Stimulated activated memory B cell treated with anti-CD40 and anti-IgM and Interleukin-4, amounts not matched to agents 10 μg/mL and 1 μg/mL and 100 μg/mL, for 72 hours (primary cell): ENCODE measurements around the gene ATG9B.
"Not testable (repeated sequence)": the region's sequence is repeated elsewhere in the genome, so short reads cannot be mapped to it uniquely, and the experiment has no call there.

Source experiments
- ATAC-seq: fragments of 150-1000 bp; cut with Tn5 transposase; 2 replicates; pipeline ENCODE4 v1.10.0; 2021
- H3K27ac Mint-ChIP-seq: one replicate; pipeline ENCODE4 v1.8.0; 2022; ENCODE audit warnings: mild to moderate bottlenecking, mixed read lengths
- H3K27me3 Mint-ChIP-seq: one replicate; pipeline ENCODE4 v1.8.0; 2022; ENCODE audit warnings: mixed read lengths
- H3K36me3 Mint-ChIP-seq: one replicate; pipeline ENCODE4 v1.8.0; 2022; ENCODE audit warnings: mixed read lengths
- H3K4me1 Mint-ChIP-seq: one replicate; pipeline ENCODE4 v1.8.0; 2022; ENCODE audit warnings: mixed read lengths
- H3K4me3 Mint-ChIP-seq: one replicate; pipeline ENCODE4 v1.8.0; 2022; ENCODE audit warnings: mild to moderate bottlenecking, moderate library complexity, mixed read lengths
- H3K9me3 Mint-ChIP-seq: one replicate; pipeline ENCODE4 v1.8.0; 2022; ENCODE audit warnings: mixed read lengths

Gene ATG9B

DNA sequence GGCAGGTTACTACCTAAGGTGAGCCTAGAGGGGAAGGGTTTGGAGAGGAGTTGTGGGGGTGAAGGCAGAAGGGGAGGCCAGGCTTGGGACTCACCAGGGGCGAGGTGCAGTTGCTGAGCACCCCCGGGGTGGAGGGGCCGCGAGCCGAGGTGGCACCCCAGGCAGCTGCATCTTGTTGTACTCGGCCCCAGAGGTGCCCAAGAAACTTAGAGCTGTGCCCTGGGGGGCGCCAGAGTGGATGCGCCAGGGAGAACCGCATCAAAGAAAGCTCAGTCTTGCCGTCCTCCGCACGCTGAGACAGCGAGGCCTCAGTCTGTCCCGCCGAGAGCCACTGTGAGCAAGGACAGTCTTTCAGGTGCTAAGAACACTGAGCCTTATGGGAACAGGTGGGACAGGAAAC is 7.4 kb downstream of the ATG9B start:
- peaks cover 37% of the 10 kb centered on the region for H3K27me3 Mint-ChIP-seq
- peaks cover 50% of the 10 kb centered on the region for H3K4me1 Mint-ChIP-seq

DNA sequence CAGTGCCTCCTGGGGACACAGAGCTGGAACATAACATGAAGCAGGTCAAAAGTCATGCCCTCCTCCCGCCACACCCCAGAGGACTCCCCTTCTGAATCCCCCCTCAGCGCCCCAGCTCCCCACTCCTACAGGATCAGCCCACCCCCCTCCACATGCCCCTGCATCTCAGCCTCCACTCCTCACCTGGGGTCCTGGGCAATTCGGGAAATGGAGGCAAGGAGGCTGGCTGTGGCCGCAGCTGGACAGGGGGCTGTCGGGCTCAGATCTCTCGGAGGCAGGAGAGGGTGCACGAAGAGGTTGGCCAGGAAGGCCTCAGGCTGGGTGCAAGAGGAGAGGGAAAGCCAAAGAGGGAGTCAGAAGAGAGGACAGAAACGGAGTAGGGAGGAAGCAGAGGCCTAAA is 7.8 kb downstream of the ATG9B start:
- peak overlapping the region; percentile 24 for H3K4me3 Mint-ChIP-seq
- H3K9me3 Mint-ChIP-seq = no peaks in the 10 kb centered on the region
- peaks cover 50% of the 10 kb centered on the region for H3K4me1 Mint-ChIP-seq
- H3K27me3 Mint-ChIP-seq = peaks cover 33% of the 10 kb centered on the region
- ATAC-seq = no peak
- H3K36me3 Mint-ChIP-seq = no peaks in the 10 kb centered on the region
- peak overlapping the region; percentile 9 for H3K27ac Mint-ChIP-seq

More for the DNA sequence above, 7.4 kb downstream of the ATG9B start:
- Mint-ChIP-seq H3K9me3 (no peaks in the 10 kb centered on the region), H3K4me3 (no peak overlapping the region), H3K27ac (peak overlapping the region; percentile 9), H3K36me3 (no peaks in the 10 kb centered on the region)
- ATAC-seq = no peak

DNA sequence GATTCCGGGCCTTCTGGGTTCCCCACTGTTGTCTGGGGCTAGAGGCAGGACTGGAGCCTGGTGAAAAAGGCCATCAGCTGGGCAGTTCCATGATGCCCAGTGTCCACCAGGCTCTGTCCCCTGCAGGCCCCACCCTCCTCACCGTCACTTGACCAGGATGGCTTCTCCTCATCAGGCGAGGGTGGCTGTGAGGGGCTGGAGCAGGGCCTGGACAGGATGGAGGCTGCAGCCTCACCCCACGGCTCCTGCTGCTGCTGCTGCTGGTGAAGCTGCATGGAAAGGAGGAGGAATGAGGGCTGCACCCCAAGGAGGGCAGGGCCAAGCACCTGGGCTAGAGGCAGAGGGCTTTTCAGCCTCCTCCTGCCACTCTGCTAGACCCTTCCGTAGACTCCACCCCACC is 8.3 kb downstream of the ATG9B start:
- Mint-ChIP-seq H3K9me3 (no peaks in the 10 kb centered on the region), H3K4me3 (no peak overlapping the region), H3K36me3 (no peaks in the 10 kb centered on the region), H3K4me1 (peaks cover 53% of the 10 kb centered on the region), H3K27me3 (peaks cover 28% of the 10 kb centered on the region), H3K27ac (peak overlapping the region; percentile 9)
- ATAC-seq = no peak

DNA sequence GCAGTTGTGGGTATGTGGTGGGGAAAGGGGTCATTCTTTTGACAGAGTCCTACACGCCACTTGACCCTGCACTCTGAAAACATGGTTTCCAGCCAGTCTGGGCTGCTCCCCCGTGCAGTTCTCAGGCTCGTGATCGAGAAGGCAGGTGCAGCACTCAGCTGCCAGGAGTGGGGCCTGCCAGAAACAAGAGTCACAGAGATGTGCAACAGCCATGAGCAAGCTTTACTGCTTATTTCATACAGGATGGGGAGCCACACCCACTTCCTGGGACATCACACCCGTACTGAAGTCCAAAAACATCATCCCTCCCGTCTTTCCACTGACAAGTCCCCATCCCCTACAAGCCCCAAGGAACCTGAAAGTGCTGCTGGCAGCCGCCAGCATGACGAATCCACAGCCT is 9.3 kb downstream of the ATG9B start:
- Mint-ChIP-seq H3K4me1 (peaks cover 58% of the 10 kb centered on the region), H3K9me3 (no peaks in the 10 kb centered on the region), H3K27me3 (peaks cover 18% of the 10 kb centered on the region), H3K36me3 (no peaks in the 10 kb centered on the region), H3K27ac (peak overlapping the region; percentile 9), H3K4me3 (peak overlapping the region; percentile 8)
- ATAC-seq = no peak

DNA sequence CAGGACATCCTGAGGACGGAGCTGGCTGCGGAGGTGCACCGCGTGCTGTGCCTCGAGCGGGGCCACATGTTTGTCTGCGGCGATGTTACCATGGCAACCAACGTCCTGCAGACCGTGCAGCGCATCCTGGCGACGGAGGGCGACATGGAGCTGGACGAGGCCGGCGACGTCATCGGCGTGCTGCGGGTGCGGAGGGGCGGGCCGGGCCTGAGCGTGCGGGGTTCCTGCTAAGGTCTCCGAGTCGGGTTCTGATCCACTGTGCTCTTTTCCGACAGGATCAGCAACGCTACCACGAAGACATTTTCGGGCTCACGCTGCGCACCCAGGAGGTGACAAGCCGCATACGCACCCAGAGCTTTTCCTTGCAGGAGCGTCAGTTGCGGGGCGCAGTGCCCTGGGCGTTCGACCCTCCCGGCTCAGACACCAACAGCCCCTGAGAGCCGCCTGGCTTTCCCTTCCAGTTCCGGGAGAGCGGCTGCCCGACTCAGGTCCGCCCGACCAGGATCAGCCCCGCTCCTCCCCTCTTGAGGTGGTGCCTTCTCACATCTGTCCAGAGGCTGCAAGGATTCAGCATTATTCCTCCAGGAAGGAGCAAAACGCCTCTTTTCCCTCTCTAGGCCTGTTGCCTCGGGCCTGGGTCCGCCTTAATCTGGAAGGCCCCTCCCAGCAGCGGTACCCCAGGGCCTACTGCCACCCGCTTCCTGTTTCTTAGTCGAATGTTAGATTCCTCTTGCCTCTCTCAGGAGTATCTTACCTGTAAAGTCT is 10.4 kb downstream of the ATG9B start:
- peak; percentile 72 for ATAC-seq
- Mint-ChIP-seq H3K4me1 (peaks cover 53% of the 10 kb centered on the region), H3K4me3 (peak overlapping the region; percentile 87), H3K36me3 (no peaks in the 10 kb centered on the region), H3K9me3 (no peaks in the 10 kb centered on the region), H3K27ac (peak overlapping the region; percentile 88), H3K27me3 (peaks cover 7% of the 10 kb centered on the region)

DNA sequence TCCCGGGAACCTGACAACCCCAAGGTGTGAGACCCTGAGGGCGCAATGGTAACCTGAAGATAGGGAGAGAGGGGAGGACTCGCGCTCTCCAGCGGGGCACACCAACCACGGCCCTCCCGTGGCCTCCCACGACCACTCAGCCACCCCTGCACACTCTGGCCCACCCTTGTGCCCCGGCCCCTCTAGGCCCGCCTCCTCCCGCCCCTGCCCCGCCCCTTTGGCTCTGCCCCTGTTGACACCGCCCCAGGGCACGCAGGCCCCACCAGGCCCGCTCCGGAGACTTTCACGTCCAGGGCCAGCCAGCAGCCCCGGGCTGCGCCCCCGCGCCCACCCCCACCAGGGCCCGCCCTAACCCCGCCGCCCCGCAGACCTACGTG is 10.9 kb downstream of the ATG9B start:
- ATAC-seq = no peak
- H3K27me3 Mint-ChIP-seq = peaks cover 2% of the 10 kb centered on the region
- H3K36me3 Mint-ChIP-seq = no peaks in the 10 kb centered on the region
- peaks cover 53% of the 10 kb centered on the region for H3K4me1 Mint-ChIP-seq
- peak overlapping the region; percentile 87 for H3K4me3 Mint-ChIP-seq
- peak overlapping the region; percentile 88 for H3K27ac Mint-ChIP-seq
- H3K9me3 Mint-ChIP-seq = no peaks in the 10 kb centered on the region

DNA sequence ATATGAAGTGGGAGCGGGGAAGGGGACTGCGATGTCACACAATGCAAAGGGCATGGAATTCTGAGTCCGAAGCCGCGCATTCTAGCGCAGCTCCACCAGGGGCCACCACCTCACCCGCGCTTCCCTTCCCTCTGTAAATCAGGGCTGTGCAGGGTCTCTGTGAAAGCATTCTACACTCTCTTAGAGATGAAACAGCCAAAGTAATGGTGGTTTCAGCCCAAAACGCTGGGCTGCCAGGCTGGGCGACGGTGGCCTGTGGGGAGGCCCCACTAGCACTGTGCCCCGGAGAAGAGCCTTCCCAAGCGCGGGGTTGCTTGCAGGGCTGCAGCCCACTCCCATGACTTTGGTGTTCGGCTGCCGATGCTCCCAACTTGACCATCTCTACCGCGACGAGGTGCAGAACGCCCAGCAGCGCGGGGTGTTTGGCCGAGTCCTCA is 11.4 kb downstream of the ATG9B start:
- Mint-ChIP-seq H3K27ac (no peak overlapping the region), H3K4me3 (peak overlapping the region; percentile 25), H3K36me3 (no peaks in the 10 kb centered on the region), H3K9me3 (no peaks in the 10 kb centered on the region), H3K4me1 (peaks cover 53% of the 10 kb centered on the region), H3K27me3 (no peaks in the 10 kb centered on the region)
- no peak for ATAC-seq

DNA sequence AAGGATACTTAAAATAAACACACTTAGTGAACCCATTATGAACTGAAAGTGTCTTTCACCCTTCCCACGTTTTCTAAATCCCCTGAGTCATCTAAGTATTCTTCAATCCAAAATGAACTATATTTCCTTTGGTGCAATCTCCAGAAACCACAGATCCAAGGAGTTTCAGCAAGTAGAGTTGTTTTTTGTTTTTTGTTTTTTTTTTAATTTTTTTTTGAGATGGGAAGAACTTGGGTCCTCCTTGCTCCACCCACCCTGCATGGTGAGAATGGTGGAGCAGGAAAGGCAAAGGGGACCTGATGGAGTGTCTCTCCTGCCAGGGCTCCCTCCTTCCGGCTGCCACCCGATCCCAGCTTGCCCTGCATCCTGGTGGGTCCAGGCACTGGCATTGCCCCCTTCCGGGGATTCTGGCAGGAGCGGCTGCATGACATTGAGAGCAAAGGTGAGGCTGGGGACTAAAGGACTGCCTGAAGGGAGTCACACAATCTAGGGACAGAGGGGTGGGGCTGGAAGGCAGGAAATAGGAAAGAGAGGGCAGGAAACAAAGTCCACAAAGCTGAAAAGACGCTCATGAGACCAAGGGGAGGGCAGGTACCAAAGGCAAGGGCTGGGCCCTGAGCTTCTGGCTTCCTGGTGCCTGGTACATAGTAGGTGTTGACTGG is 12.1 kb downstream of the ATG9B start:
- H3K36me3 Mint-ChIP-seq = no peaks in the 10 kb centered on the region
- no peaks in the 10 kb centered on the region for H3K9me3 Mint-ChIP-seq
- peaks cover 52% of the 10 kb centered on the region for H3K4me1 Mint-ChIP-seq
- no peak overlapping the region for H3K27ac Mint-ChIP-seq
- no peak for ATAC-seq
- no peaks in the 10 kb centered on the region for H3K27me3 Mint-ChIP-seq
- no peak overlapping the region for H3K4me3 Mint-ChIP-seq

DNA sequence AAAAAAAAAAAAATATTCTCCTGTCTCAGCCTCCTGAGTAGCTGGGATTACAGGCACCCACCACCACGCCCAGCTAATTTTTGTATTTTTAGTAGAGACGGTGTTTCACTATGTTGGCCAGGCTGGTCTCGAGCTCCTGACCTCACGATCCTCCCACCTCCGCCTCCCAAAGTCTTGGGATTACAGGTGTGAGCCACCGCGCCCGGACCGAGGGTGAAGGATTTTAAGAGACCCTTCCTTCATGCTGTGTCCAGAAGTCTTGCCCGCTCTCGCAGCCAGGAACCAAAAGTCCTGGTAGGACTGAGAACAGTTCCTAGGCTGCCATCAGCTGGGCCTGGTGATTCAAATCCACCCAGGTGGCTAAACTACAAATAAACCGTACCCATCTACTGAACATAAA is 12.7 kb downstream of the ATG9B start:
- ATAC-seq, H3K9me3 Mint-ChIP-seq, H3K27me3 Mint-ChIP-seq, H3K4me3 Mint-ChIP-seq, H3K27ac Mint-ChIP-seq, H3K36me3 Mint-ChIP-seq: not testable (repeated sequence)
- peaks cover 52% of the 10 kb centered on the region for H3K4me1 Mint-ChIP-seq

DNA sequence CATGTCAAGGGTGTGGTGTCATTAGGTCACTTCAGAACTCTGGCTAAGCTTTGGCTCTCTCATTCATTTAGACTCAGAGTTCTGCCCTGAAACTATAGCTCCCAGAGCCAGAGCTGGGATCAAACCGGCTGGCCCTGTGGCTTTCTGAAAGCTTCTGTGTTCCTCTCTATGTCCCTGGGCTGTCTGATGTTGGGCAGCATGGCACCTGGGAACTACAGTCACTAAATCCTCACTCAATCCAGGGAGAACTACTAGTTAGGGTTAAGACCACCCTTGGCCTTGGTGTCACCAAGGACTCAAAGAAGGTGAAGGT is 13.2 kb downstream of the ATG9B start:
- H3K4me3 Mint-ChIP-seq = no peak overlapping the region
- H3K36me3 Mint-ChIP-seq = no peaks in the 10 kb centered on the region
- H3K27ac Mint-ChIP-seq = no peak overlapping the region
- H3K27me3 Mint-ChIP-seq = no peaks in the 10 kb centered on the region
- no peak for ATAC-seq
- H3K4me1 Mint-ChIP-seq = peaks cover 52% of the 10 kb centered on the region
- no peaks in the 10 kb centered on the region for H3K9me3 Mint-ChIP-seq

DNA sequence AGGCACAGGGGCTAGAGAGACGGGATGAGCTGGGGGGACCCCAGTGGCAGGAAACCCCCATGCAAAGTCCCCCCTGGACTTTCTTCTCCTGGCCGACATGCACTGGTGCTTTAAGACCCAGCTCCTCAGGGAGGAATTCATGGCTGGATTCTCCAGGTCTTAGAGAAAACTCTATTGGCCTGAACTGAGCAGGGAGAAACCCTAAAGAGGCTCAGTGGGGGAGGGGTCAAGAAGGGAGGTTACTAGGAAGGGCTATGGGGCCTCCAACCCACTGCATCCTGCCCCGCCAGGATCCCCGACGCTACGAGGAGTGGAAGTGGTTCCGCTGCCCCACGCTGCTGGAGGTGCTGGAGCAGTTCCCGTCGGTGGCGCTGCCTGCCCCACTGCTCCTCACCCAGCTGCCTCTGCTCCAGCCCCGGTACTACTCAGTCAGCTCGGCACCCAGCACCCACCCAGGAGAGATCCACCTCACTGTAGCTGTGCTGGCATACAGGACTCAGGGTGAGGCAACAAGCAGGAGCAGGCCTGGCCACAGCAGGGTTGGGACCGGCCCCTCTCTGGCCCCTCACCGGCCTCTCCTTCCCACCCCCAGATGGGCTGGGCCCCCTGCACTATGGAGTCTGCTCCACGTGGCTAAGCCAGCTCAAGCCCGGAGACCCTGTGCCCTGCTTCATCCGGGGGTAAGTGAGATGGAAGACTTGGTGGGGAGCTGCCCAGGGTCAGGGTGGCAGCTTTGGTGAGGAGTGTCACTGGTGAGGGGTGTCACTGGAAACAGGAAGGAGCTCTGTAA is 13.8 kb downstream of the ATG9B start:
- no peak for ATAC-seq
- no peak overlapping the region for H3K4me3 Mint-ChIP-seq
- no peaks in the 10 kb centered on the region for H3K36me3 Mint-ChIP-seq
- peaks cover 49% of the 10 kb centered on the region for H3K4me1 Mint-ChIP-seq
- no peaks in the 10 kb centered on the region for H3K9me3 Mint-ChIP-seq
- H3K27ac Mint-ChIP-seq = no peak overlapping the region
- no peaks in the 10 kb centered on the region for H3K27me3 Mint-ChIP-seq

DNA sequence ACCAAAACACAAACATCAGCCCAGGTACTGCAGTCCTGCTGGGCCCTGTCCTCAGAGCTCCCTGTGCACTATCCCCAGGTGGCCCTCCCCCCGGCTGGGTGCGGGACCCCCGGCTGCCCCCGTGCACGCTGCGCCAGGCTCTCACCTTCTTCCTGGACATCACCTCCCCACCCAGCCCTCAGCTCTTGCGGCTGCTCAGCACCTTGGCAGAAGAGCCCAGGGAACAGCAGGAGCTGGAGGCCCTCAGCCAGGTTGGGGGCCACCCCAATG is 14.3 kb downstream of the ATG9B start:
- no peaks in the 10 kb centered on the region for H3K9me3 Mint-ChIP-seq
- no peak overlapping the region for H3K27ac Mint-ChIP-seq
- no peak for ATAC-seq
- H3K4me3 Mint-ChIP-seq = no peak overlapping the region
- H3K4me1 Mint-ChIP-seq = peaks cover 44% of the 10 kb centered on the region
- H3K36me3 Mint-ChIP-seq = no peaks in the 10 kb centered on the region
- no peaks in the 10 kb centered on the region for H3K27me3 Mint-ChIP-seq

DNA sequence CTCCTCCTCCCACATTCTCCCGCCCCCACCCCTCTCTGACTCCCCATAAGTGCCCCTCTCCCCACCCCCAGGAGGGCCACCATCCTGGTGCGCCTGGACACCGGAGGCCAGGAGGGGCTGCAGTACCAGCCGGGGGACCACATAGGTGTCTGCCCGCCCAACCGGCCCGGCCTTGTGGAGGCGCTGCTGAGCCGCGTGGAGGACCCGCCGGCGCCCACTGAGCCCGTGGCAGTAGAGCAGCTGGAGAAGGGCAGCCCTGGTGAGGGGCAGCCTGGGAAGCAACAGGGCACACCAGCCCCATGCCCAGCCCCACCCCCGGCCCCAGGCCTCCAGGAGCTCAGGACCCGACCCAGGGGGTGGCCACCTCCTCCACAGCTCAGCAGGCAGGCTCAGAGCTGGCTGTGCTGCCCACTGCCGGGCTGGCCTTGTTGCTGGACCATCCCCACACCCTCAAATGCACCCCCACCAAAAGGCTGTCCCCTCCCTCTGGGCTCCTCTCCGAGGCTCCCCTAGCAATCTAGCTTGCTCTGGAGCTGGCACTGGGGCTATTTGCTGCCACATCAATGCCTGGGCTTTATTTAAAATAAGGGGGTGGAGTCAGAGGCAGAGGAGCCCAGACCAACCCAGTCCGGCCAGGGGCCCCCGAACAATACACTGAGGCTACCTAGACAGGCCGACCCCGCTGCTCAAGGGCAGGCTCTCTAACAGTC is 14.8 kb downstream of the ATG9B start:
- Mint-ChIP-seq H3K27ac (no peak overlapping the region), H3K9me3 (no peaks in the 10 kb centered on the region), H3K4me1 (peaks cover 42% of the 10 kb centered on the region), H3K36me3 (no peaks in the 10 kb centered on the region), H3K4me3 (no peak overlapping the region), H3K27me3 (no peaks in the 10 kb centered on the region)
- peak; percentile 10 for ATAC-seq

DNA sequence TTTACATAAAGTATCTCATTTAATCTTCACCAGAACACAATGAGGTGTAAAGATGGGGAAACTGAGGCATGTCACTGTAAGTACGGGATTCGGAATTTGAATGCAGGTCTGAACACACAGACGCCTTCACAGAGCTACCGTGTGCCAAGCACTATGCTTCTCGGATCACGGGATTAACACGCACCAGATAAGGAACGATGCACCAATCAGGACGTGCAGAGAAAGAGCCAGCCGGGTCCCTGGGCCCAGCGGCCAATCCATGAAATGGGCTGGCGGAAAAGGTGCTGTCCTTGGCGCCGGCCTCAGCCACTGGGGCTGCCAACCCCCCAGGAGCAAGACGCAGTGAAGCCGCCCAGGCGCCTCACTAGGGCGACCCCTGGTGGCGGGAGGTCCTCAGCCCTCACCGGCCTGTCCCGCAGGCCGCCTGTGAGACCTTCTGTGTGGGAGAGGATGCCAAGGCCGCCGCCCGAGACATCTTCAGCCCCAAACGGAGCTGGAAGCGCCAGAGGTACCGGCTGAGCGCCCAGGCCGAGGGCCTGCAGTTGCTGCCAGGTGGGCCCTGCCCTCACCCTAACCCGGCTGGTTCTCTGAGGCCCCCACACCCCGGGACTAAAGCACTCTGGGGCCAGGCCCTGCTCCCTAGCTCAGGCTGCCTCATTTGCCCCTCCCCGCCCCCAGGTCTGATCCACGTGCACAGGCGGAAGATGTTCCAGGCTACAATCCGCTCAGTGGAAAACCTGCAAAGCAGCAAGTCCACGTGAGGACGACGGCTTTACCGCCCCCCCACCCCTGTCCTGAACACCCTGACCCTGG is 15.6 kb downstream of the ATG9B start:
- peak overlapping the region; percentile 73 for H3K4me3 Mint-ChIP-seq
- no peaks in the 10 kb centered on the region for H3K36me3 Mint-ChIP-seq
- ATAC-seq = peak; percentile 71
- no peak overlapping the region for H3K27ac Mint-ChIP-seq
- H3K9me3 Mint-ChIP-seq = no peaks in the 10 kb centered on the region
- H3K4me1 Mint-ChIP-seq = peaks cover 36% of the 10 kb centered on the region
- H3K27me3 Mint-ChIP-seq = no peaks in the 10 kb centered on the region

DNA sequence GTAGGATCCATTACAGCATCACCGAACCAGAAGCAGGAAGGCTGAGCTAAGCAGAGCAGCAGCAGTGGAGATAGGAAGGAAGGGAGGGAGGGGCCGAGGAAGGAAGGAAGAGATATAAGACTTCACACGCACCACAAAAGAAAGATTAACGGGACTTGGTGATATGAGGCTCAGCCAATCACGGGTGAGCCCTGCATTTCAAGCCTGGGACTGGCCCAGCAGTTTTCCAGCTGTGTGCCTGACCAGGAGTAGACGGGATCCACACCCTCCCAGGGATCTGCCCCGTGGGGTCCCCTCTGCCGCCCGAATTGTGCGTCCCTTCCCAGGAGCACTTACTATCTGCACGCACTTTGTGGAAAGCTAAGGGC is 16.2 kb downstream of the ATG9B start:
- Mint-ChIP-seq H3K4me3 (peak overlapping the region; percentile 73), H3K36me3 (no peaks in the 10 kb centered on the region), H3K27me3 (no peaks in the 10 kb centered on the region), H3K27ac (no peak overlapping the region), H3K9me3 (no peaks in the 10 kb centered on the region), H3K4me1 (peaks cover 36% of the 10 kb centered on the region)
- no peak for ATAC-seq
